ENCODE data around the gene NRXN3. TPM values are rescaled to one million over a fixed set of nuclear protein-coding genes. Genes with fewer than 3 reads are reported as not detected.

NRXN3 gene
- polyA plus RNA-seq, 1 of the 3 experiments (the other 2 are of a cell fraction): 1.6 TPM

DNA sequence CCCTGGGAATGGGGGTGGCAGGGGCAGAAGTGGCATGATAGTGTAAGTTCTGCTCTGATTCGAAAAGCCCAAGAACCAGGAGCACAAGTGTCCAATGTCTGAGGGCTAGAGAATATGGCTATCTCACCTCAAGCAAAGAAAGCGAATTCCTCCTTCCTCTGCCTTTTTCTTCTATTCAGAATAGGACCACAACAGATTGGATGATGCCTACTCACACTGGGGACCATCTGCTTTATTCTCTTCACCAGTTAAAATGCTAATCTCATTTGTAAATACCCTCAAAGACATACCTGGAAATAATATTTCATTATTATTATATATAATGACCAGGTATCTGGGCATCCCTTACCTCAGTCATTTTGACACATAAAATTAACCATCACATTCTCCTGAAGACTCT, 808.7 kb downstream of the NRXN3 start (continued):
- TF ChIP-seq TAF1 (IDR thresholded peaks at IDR 0.05; ENCODE audit: borderline replicate concordance, low read depth, low read length): no peak
- no peak for TF ChIP-seq FOXM1 (IDR thresholded peaks at IDR 0.05; ENCODE audit: low read depth)
- no peak for TF ChIP-seq FOXJ3 (CRISPR knock-in tag; IDR thresholded peaks at IDR 0.05)
- no peak for TF ChIP-seq MXI1 (IDR thresholded peaks at IDR 0.05; ENCODE audit: low read depth, low read length)

- Histone ChIP-seq H3K4me1 (ENCODE audit: control insufficient read depth in 1 of 2, insufficient read depth in 2 of 2, low read depth in 1 of 2, low read length in 1 of 2) (peaks cover 0 to 12% of the 10 kb centered on the region in 2 experiments; a peak in 2 of 4 replicates), H3K36me3 (replicated peaks in 1 of 2; ENCODE audit: control insufficient read depth in 1 of 2, insufficient read depth in 2 of 2, low read length in 1 of 2) (no peaks in the 10 kb centered on the region), H3K27ac (ENCODE audit: low read depth in 2 of 2, low read length in 1 of 2) (no peak overlapping the region; a peak in 1 of 4 replicates), H3K27me3 (ENCODE audit: insufficient read depth) (no peaks in the 10 kb centered on the region), H3K9me3 (no peaks in the 10 kb centered on the region), H3F3A (replicated peaks; ENCODE audit: insufficient read depth) (peaks cover 10% of the 10 kb centered on the region), H3K4me2 (no peak overlapping the region), H3K9me2 (no peaks in the 10 kb centered on the region), H3K9ac (no peak overlapping the region), H2AFZ (ENCODE audit: low read depth) (no peak overlapping the region), H3K4me3 (ENCODE audit: low read depth in 2 of 2, low read length in 1 of 2) (no peak overlapping the region), H3K79me2 (ENCODE audit: insufficient read depth) (no peaks in the 10 kb centered on the region), H4K20me1 (ENCODE audit: insufficient read depth) (no peaks in the 10 kb centered on the region)
- POLR2A ChIA-PET: no interaction called here
- TF ChIP-seq FOXM1 (IDR thresholded peaks at IDR 0.05; ENCODE audit: low read depth) (no peak), IRF3 (IDR thresholded peaks at IDR 0.05; ENCODE audit: low read depth, low read length) (no peak), FOSL2 (IDR thresholded peaks at IDR 0.05; ENCODE audit: borderline replicate concordance, low read depth) (no peak), RAD21 (IDR thresholded peaks at IDR 0.05; ENCODE audit: low read length) (no peak), RXRA (IDR thresholded peaks at IDR 0.05; ENCODE audit: borderline replicate concordance, low read depth) (no peak), EP300 (IDR thresholded peaks at IDR 0.05; ENCODE audit: borderline replicate concordance in 1 of 2, low read depth in 1 of 2, low read length in 1 of 2) (no peak), GABPA (IDR thresholded peaks at IDR 0.05; ENCODE audit: low read depth) (no peak), TEAD4 (IDR thresholded peaks at IDR 0.05; ENCODE audit: borderline replicate concordance, insufficient read depth) (no peak), MAX (IDR thresholded peaks at IDR 0.05; ENCODE audit: low read depth) (no peak), EZH2phosphoT487 (IDR thresholded peaks at IDR 0.05; ENCODE audit: borderline replicate concordance, low read depth) (no peak), TCF12 (IDR thresholded peaks at IDR 0.05) (no peak)
- TF ChIP-seq, protein P1, sequence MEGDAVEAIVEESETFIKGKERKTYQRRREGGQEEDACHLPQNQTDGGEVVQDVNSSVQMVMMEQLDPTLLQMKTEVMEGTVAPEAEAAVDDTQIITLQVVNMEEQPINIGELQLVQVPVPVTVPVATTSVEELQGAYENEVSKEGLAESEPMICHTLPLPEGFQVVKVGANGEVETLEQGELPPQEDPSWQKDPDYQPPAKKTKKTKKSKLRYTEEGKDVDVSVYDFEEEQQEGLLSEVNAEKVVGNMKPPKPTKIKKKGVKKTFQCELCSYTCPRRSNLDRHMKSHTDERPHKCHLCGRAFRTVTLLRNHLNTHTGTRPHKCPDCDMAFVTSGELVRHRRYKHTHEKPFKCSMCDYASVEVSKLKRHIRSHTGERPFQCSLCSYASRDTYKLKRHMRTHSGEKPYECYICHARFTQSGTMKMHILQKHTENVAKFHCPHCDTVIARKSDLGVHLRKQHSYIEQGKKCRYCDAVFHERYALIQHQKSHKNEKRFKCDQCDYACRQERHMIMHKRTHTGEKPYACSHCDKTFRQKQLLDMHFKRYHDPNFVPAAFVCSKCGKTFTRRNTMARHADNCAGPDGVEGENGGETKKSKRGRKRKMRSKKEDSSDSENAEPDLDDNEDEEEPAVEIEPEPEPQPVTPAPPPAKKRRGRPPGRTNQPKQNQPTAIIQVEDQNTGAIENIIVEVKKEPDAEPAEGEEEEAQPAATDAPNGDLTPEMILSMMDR (IDR thresholded peaks at IDR 0.05): no peak
- TF ChIP-seq, protein P2, sequence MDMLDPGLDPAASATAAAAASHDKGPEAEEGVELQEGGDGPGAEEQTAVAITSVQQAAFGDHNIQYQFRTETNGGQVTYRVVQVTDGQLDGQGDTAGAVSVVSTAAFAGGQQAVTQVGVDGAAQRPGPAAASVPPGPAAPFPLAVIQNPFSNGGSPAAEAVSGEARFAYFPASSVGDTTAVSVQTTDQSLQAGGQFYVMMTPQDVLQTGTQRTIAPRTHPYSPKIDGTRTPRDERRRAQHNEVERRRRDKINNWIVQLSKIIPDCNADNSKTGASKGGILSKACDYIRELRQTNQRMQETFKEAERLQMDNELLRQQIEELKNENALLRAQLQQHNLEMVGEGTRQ (IDR thresholded peaks at IDR 0.05; ENCODE audit: borderline replicate concordance, low read depth, low read length): no peak
- 62% methylated on average over 2 of the region's 2 CpGs for WGBS (ENCODE audit: low lambda C conversion rate)
- CTCF ChIA-PET: interaction anchor here (1.2 kb wide), 1 partner anchor 13 kb away, joined by 3 read pairs; no protein-coding TSS in a partner anchor
- no peak for DNase-seq
These were observed 812.4 kb downstream of the NRXN3 start for GRCh38 chr14:78982551-78982950.

All from SK-N-SH (cell line).